NT2/D1 (cell line): ENCODE data around the gene MLEC.

ENCODE experiments used
- DNase-seq: peaks from one replicate; pipeline ENCODE4 v3.0.0-alpha.2; 2011; ENCODE audit warnings: low read depth, low spot score
- H3K27me3 ChIP-seq: 2 replicates; pipeline ENCODE4 v1.6.0; 2011; ENCODE audit warnings: mild to moderate bottlenecking; ENCODE audit not compliant: insufficient read length, insufficient read depth
- H3K36me3 ChIP-seq: 2 replicates; pipeline ENCODE4 v1.6.1; 2011; ENCODE audit warnings: mild to moderate bottlenecking, low read length, mixed read lengths; ENCODE audit not compliant: insufficient read depth, insufficient read length
- H3K4me1 ChIP-seq: 2 replicates; pipeline ENCODE4 v1.5.1; 2011; ENCODE audit not compliant: insufficient read depth, insufficient read length
- H3K4me3 ChIP-seq: 2 replicates; pipeline ENCODE4 v1.5.1; 2011; ENCODE audit warnings: low read depth; ENCODE audit not compliant: insufficient read length
- H3K9ac ChIP-seq: 2 replicates; pipeline ENCODE4 v1.6.0; 2011; ENCODE audit warnings: low read depth; ENCODE audit not compliant: insufficient read length
- H3K9me3 ChIP-seq: 2 replicates; pipeline ENCODE4 v1.5.1; 2011; ENCODE audit warnings: mild to moderate bottlenecking, low read length; ENCODE audit not compliant: insufficient read depth
- SUZ12 ChIP-seq: IDR thresholded peaks from 2 replicates; pipeline ENCODE4 v1.6.1; 2011; ENCODE audit not compliant: insufficient read length, insufficient read depth; ENCODE audit errors: extremely low read depth
- YY1 ChIP-seq: IDR thresholded peaks from 2 replicates; pipeline ENCODE4 v1.6.1; 2011; ENCODE audit not compliant: insufficient read length, insufficient read depth
- ZNF274 ChIP-seq: IDR thresholded peaks from 2 replicates; pipeline ENCODE4 v1.6.1; 2011; ENCODE audit warnings: mild to moderate bottlenecking, low read depth, low read length

Gene MLEC

GRCh38 chr12:120736404-120737331 lies 49.7 kb downstream of the MLEC start:
- TF ChIP-seq ZNF274 (no peak), YY1 (no peak), SUZ12 (no peak)
- Histone ChIP-seq H3K36me3 (peaks cover 7% of the 10 kb centered on the region), H3K4me1 (peaks cover 4% of the 10 kb centered on the region), H3K4me3 (no peak overlapping the region), H3K27me3 (no peaks in the 10 kb centered on the region), H3K9me3 (peaks cover 5% of the 10 kb centered on the region; the same call in 1 of the 2 replicates), H3K9ac (peak overlapping the region; percentile 0)
- no peak for DNase-seq

GRCh38 chr12:120737557-120738251 lies 50.8 kb downstream of the MLEC start:
- Histone ChIP-seq H3K9ac (peak overlapping the region; percentile 0), H3K9me3 (peaks cover 5% of the 10 kb centered on the region; the same call in 1 of the 2 replicates), H3K4me3 (no peak overlapping the region), H3K36me3 (peaks cover 7% of the 10 kb centered on the region), H3K27me3 (no peaks in the 10 kb centered on the region), H3K4me1 (peaks cover 4% of the 10 kb centered on the region)
- no peak for TF ChIP-seq ZNF274
- TF ChIP-seq SUZ12: no peak
- no peak for TF ChIP-seq YY1
- DNase-seq: no peak

GRCh38 chr12:120738252-120739030 lies 51.5 kb downstream of the MLEC start:
- Histone ChIP-seq H3K9ac (no peak overlapping the region), H3K9me3 (peaks cover under 1% of the 10 kb centered on the region; the same call in 1 of the 2 replicates), H3K36me3 (peaks cover 7% of the 10 kb centered on the region), H3K4me1 (peaks cover 4% of the 10 kb centered on the region), H3K4me3 (no peak overlapping the region), H3K27me3 (no peaks in the 10 kb centered on the region)
- TF ChIP-seq SUZ12 (no peak), YY1 (no peak), ZNF274 (no peak)
- DNase-seq: no peak

- no peak for TF ChIP-seq YY1
- no peak for TF ChIP-seq ZNF274
- no peak for TF ChIP-seq SUZ12
- H3K4me1 ChIP-seq: peaks cover 4% of the 10 kb centered on the region
- H3K9ac ChIP-seq: no peak overlapping the region
- peaks cover 3% of the 10 kb centered on the region for H3K36me3 ChIP-seq
- H3K27me3 ChIP-seq: no peaks in the 10 kb centered on the region
- H3K4me3 ChIP-seq: no peak overlapping the region
- DNase-seq: no peak
- no peaks in the 10 kb centered on the region for H3K9me3 ChIP-seq
Measured at GRCh38 chr12:120739031-120739762, 52.2 kb downstream of the MLEC start.

- TF ChIP-seq SUZ12 (no peak), YY1 (no peak), ZNF274 (no peak)
Measured at GRCh38 chr12:120739821-120740613, 53.1 kb downstream of the MLEC start.

GRCh38 chr12:120740871-120741270 lies 53.9 kb downstream of the MLEC start:
- Histone ChIP-seq H3K4me1 (peaks cover 7% of the 10 kb centered on the region), H3K4me3 (no peak overlapping the region), H3K36me3 (peaks cover 3% of the 10 kb centered on the region), H3K9ac (no peak overlapping the region), H3K27me3 (no peaks in the 10 kb centered on the region), H3K9me3 (no peaks in the 10 kb centered on the region)
- DNase-seq: no peak
- TF ChIP-seq ZNF274 (no peak), SUZ12 (no peak), YY1 (no peak)

More at GRCh38 chr12:120739821-120740613, 53.1 kb downstream of the MLEC start:
- H3K4me3 ChIP-seq: no peak overlapping the region
- peaks cover 5% of the 10 kb centered on the region for H3K4me1 ChIP-seq
- peaks cover 3% of the 10 kb centered on the region for H3K36me3 ChIP-seq
- H3K27me3 ChIP-seq: no peaks in the 10 kb centered on the region
- DNase-seq: no peak
- H3K9me3 ChIP-seq: no peaks in the 10 kb centered on the region
- H3K9ac ChIP-seq: no peak overlapping the region
